ENCODE measurements around the gene SH3GLB2.
"Not testable (repeated sequence)": the region's sequence is repeated elsewhere in the genome, so short reads cannot be mapped to it uniquely, and the experiment has no call there.

Gene SH3GLB2

GRCh38 chr9:128986671-128987070 lies 41.5 kb downstream of the SH3GLB2 start:
- in situ Hi-C loops (cut with HindIII; ENCODE audit: low sequenced_read_pairs), result no loop called here
- no peak for DNase-seq (ENCODE audit: low read depth)
- TF ChIP-seq CTCF (IDR thresholded peaks at IDR 0.05; ENCODE audit: low read depth, low read length, missing control alignments), result no peak
- H3K4me3 ChIP-seq (ENCODE audit: low read depth, low read length), result no peak overlapping the region

- H3K4me3 ChIP-seq (ENCODE audit: low read depth, low read length), result no peak overlapping the region
- no peak for TF ChIP-seq CTCF (IDR thresholded peaks at IDR 0.05; ENCODE audit: low read depth, low read length, missing control alignments)
- in situ Hi-C loops (cut with HindIII; ENCODE audit: low sequenced_read_pairs), result no loop called here
- no peak for DNase-seq (ENCODE audit: low read depth)
Measured at GRCh38 chr9:128983536-128983935, 44.6 kb downstream of the SH3GLB2 start.

GRCh38 chr9:128979111-128979510 lies 49.0 kb downstream of the SH3GLB2 start:
- DNase-seq (ENCODE audit: low read depth), result no peak
- no peak for TF ChIP-seq CTCF (IDR thresholded peaks at IDR 0.05; ENCODE audit: low read depth, low read length, missing control alignments)
- H3K4me3 ChIP-seq (ENCODE audit: low read depth, low read length), result no peak overlapping the region
- in situ Hi-C loops (cut with HindIII; ENCODE audit: low sequenced_read_pairs), result no loop called here

GRCh38 chr9:128972956-128973355 lies 55.2 kb downstream of the SH3GLB2 start:
- TF ChIP-seq CTCF (IDR thresholded peaks at IDR 0.05; ENCODE audit: low read depth, low read length, missing control alignments), result no peak
- no peak overlapping the region for H3K4me3 ChIP-seq (ENCODE audit: low read depth, low read length)
- in situ Hi-C loops (cut with HindIII; ENCODE audit: low sequenced_read_pairs), result no loop called here
- peak; percentile 47 for DNase-seq (ENCODE audit: low read depth)

- in situ Hi-C loops (cut with HindIII; ENCODE audit: low sequenced_read_pairs), result no loop called here
- H3K4me3 ChIP-seq (ENCODE audit: low read depth, low read length), result no peak overlapping the region
- no peak for TF ChIP-seq CTCF (IDR thresholded peaks at IDR 0.05; ENCODE audit: low read depth, low read length, missing control alignments)
- no peak for DNase-seq (ENCODE audit: low read depth)
Measured at GRCh38 chr9:128969491-128969890, 58.6 kb downstream of the SH3GLB2 start.

- H3K4me3 ChIP-seq (ENCODE audit: low read depth, low read length); DNase-seq (ENCODE audit: low read depth); in situ Hi-C loops (cut with HindIII; ENCODE audit: low sequenced_read_pairs): not testable (repeated sequence)
Measured at GRCh38 chr9:128961403-128961802, 66.7 kb downstream of the SH3GLB2 start.

Measured in astrocyte of the cerebellum (primary cell).